Choroid plexus epithelial cell (primary cell): Measurements from ENCODE around the gene THOC5.
"Not testable (repeated sequence)": the region's sequence is repeated elsewhere in the genome, so short reads cannot be mapped to it uniquely, and the experiment has no call there.

Experiments used
- DNase-seq: peaks from one replicate; pipeline ENCODE4 v3.0.0-alpha.2; 2010; ENCODE audit warnings: low read depth
- H3K4me3 ChIP-seq: 2 replicates; pipeline ENCODE4 v1.5.1; 2011; ENCODE audit warnings: low read depth, mild to moderate bottlenecking, control low read depth, low read length, moderate library complexity
- TF ChIP-seq, protein P1 (sequence below): conservative IDR thresholded peaks from 2 replicates; pipeline ENCODE4 v1.5.1; 2011; ENCODE audit warnings: low read depth, mild to moderate bottlenecking, control low read depth, inconsistent platforms, low read length, moderate library complexity

Gene THOC5

DNA sequence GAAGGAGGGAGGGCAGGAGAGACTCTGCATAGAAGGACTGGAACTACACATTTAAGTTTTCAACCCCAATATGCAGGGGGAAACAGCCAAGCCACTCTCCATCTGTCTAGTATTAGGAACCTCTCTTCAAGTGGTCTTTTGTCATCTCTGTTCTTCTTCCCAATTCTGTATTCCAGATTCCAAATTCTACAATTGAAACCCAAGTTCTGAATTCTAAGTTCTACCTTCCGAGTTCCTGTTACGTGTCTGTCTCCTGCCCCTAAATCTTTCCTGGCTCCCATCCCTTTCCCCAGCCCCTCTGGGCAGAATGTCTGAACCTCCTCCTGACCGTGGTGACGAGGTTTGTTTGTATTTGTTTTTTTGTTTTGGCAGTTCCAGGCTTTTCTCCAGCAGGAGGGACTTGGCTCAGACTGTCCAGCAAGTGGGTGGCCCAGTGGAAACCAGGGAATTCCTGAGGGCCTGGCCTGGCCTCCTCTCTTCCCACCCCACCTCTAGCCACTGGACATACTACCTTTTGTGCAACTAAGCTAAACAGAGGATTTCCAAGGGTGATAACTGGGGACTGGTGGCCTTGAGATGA, 1.6 kb upstream of the THOC5 start:
- DNase-seq: no peak
- H3K4me3 ChIP-seq: no peak overlapping the region
- TF ChIP-seq, protein P1, sequence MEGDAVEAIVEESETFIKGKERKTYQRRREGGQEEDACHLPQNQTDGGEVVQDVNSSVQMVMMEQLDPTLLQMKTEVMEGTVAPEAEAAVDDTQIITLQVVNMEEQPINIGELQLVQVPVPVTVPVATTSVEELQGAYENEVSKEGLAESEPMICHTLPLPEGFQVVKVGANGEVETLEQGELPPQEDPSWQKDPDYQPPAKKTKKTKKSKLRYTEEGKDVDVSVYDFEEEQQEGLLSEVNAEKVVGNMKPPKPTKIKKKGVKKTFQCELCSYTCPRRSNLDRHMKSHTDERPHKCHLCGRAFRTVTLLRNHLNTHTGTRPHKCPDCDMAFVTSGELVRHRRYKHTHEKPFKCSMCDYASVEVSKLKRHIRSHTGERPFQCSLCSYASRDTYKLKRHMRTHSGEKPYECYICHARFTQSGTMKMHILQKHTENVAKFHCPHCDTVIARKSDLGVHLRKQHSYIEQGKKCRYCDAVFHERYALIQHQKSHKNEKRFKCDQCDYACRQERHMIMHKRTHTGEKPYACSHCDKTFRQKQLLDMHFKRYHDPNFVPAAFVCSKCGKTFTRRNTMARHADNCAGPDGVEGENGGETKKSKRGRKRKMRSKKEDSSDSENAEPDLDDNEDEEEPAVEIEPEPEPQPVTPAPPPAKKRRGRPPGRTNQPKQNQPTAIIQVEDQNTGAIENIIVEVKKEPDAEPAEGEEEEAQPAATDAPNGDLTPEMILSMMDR: no peak

DNA sequence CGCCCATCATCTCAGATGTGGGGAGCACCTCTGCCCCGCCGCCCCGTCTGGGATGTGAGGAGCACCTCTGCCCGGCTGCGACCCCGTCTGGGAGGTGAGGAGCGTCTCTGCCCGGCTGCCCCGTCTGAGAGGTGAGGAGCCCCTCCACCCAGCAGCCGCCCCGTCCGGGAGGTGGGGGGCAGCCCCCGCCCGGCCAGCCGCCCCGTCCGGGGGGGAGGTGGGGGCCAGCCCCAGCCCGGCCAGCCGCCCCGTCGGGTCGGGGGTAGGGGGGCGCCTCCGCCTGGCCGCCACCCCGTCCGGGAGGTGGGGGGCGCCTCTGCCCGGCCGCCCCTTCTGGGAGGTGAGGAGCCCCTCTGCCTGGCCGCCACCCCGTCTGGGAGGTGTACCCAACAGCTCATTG, 1.2 kb downstream of the THOC5 start:
- peak overlapping the region; percentile 28 for H3K4me3 ChIP-seq
- not testable (repeated sequence) for DNase-seq

DNA sequence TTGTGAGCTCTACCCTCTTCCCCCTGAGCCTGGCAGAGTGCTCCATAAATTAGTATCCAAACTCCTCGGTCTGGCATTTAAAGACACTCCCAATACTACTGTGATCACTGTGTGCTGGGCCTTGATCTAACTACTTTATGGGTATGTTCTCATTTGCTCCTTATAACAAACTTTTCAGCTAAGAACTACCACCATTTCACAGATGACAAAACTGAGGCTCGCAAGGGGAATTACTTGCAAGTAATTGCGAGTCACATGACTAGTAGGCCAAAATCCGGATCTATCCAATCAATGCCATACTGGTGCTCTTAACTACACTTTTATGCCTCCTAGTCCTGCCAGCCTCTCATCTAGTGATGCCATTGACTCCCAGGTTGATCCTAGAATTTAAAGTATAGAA, 3.6 kb downstream of the THOC5 start:
- TF ChIP-seq, protein P1: no peak
- H3K4me3 ChIP-seq: no peak overlapping the region

DNA sequence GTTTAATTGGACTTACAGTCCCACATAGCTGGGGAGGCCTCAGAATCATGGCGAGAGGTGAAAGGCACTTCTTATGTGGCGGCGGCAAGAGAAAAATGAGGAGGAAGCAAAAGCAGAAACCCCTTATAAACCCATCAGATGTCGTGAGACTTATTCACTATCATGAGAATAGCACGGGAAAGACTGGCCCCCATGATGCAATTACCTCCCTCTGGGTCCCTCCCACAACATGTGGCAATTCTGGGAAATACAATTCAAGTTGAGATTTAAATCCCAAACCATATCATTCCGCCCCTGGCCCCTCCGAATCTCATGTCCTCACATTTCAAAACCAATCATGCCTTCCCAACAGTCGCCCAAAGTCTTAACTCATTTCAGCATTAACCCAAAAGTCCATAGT, 8.5 kb downstream of the THOC5 start:
- peak; percentile 18 for DNase-seq
- not testable (repeated sequence) for H3K4me3 ChIP-seq

More for the DNA sequence above, 3.6 kb downstream of the THOC5 start:
- no peak for DNase-seq

DNA sequence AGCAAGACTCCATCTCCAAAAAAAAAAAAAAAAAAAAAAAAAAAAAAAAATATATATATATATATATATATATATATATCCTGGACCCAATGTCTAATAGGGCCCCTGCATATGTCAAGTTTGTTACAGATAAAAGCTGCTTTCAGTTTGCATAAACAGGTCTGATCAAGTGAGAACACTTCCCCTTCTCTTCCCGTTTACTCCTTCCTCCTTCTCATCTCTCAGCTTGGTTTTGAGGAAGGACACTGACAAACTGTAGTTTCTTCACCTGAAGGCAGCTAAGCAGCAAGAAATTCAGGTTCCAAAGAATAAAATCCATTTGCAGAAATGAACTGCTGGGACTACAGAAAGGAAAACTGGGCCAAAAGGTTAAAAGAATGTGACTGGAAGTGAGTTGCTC, 11.7 kb downstream of the THOC5 start:
- DNase-seq: no peak
- H3K4me3 ChIP-seq: no peak overlapping the region
- TF ChIP-seq, protein P1: no peak

DNA sequence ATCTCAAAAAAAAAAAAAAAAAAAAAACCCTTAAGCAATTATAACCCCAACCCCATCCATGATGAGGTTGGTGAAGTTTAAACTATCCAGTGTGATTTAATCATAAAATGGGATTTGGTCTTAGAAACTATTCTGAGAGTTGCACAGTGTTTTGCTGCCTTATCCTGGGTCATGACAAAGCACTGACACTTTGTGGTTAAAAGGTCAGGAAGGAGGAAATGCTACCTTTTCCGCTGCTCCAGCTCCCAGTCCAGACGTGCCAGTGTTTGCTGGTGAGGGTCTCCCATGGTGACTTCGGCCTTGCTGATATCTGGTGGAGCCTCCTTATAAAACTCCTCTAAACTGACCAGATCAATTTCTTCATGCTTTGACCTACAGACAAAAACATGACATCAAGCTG, 14.5 kb downstream of the THOC5 start:
- no peak overlapping the region for H3K4me3 ChIP-seq
- TF ChIP-seq, protein P1: no peak
- peak; percentile 33 for DNase-seq

DNA sequence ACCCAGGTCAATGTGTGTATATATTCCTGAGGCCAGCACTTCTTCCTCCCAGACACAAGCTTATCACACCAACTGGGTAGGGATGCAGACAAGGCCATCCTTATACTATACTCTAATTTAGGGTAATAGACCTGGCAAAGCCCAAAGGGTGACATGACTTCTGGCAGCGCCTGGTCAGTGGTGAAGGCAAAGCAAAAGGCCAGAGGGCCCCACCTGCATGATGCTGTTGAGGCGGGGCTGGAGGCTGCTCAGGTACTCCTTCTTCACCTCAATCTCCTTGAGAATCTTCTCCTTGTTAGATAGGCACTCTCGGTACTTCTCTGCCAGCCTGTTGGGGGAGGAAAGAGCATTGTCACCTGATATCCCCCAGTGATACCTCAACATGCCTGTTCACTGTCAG, 17.1 kb downstream of the THOC5 start:
- DNase-seq: no peak
- no peak overlapping the region for H3K4me3 ChIP-seq
- TF ChIP-seq, protein P1: no peak

DNA sequence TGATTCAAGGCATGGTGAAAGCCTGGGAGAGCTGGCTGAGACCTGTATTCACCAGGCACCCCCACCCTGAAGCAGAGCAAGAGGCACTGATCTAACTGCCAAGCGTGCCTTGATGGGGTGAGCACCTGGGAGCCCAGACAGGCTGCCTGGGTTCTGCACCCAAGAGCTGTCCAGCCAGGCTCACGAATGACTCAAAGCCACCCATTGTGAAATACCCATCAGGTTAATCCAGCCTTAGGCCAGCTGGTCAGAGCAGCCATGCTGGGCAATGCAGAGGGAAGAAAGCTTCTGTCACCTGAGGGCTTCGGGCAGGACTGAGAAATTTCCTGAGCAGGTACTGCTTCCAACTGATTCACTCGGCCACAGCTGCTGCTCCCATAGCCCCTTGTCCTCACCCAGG, 22.1 kb downstream of the THOC5 start:
- TF ChIP-seq, protein P1: no peak
- DNase-seq: peak; percentile 18
- no peak overlapping the region for H3K4me3 ChIP-seq
